Skeletal muscle satellite cell (primary cell): ENCODE measurements around the gene SYPL1.

Experiments used
- H3K27me3 ChIP-seq: 2 replicates; pipeline ENCODE4 v1.7.0; 2013; ENCODE audit warnings: low read length; ENCODE audit not compliant: control insufficient read depth, insufficient read depth
- H3K36me3 ChIP-seq: 2 replicates; pipeline ENCODE4 v1.7.0; 2013; ENCODE audit warnings: mild to moderate bottlenecking, control low read depth, low read length; ENCODE audit not compliant: insufficient read depth
- H3K4me1 ChIP-seq: 2 replicates; pipeline ENCODE4 v1.7.0; 2013; ENCODE audit warnings: low read length; ENCODE audit not compliant: control insufficient read depth, insufficient read depth
- H3K4me2 ChIP-seq: 2 replicates; pipeline ENCODE4 v1.7.0; 2013; ENCODE audit warnings: mild to moderate bottlenecking, low read length
- H3K4me3 ChIP-seq: 2 replicates; pipeline ENCODE4 v1.7.0; 2013; ENCODE audit warnings: low read length
- H3K9ac ChIP-seq: 2 replicates; pipeline ENCODE4 v1.7.0; 2013; ENCODE audit warnings: mild to moderate bottlenecking, low read depth, low read length, moderate library complexity
- H3K9me3 ChIP-seq: replicated peaks from 2 replicates; pipeline ENCODE4 v1.7.0; 2013; ENCODE audit warnings: mild to moderate bottlenecking, control low read depth, low read length

The SYPL1 gene

GRCh38 chr7:106042196-106042611 is 69.9 kb downstream of the SYPL1 start:
- H3K36me3 ChIP-seq = no peaks in the 10 kb centered on the region

DNA sequence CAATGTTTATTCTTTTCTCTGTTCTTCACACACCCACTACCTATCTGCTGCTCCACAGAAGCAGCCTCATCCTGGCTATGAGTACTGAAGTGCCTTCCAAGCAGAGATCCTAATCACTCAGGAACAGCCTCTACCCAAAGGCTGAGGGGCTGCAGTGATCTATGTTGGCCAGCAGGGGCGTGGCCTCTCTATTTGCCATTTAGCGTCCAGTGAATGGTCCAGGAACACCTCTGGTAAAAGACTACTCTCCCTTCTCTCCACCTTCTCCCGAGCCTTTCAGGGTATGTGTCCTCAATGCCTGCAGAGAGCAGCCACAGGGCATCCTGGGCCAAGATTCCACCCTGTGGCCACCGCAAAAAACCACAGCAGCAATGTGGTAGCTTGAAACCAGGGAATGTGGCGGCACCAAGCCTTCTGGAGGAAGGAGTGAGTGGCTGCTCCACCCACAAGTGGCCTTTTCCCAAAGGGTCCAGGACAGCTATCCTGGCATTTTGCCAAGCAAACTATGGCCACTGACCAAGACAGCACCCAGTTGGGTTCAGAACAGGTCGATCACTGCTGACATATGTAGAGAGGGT is 70.9 kb downstream of the SYPL1 start:
- H3K4me2 ChIP-seq = no peak overlapping the region
- H3K36me3 ChIP-seq = no peaks in the 10 kb centered on the region
- no peaks in the 10 kb centered on the region for H3K9me3 ChIP-seq
- H3K9ac ChIP-seq = no peak overlapping the region
- H3K27me3 ChIP-seq = peaks cover 19% of the 10 kb centered on the region
- peaks cover 27% of the 10 kb centered on the region for H3K4me1 ChIP-seq
- H3K4me3 ChIP-seq = no peak overlapping the region

More at GRCh38 chr7:106042196-106042611, 69.9 kb downstream of the SYPL1 start:
- Histone ChIP-seq H3K9me3 (no peaks in the 10 kb centered on the region), H3K27me3 (peaks cover 28% of the 10 kb centered on the region), H3K9ac (no peak overlapping the region), H3K4me2 (peak overlapping the region; percentile 35), H3K4me1 (peaks cover 27% of the 10 kb centered on the region), H3K4me3 (no peak overlapping the region)
